HCT116 (cell line): ENCODE data around the gene GLP2R. TPM values are rescaled to one million over a fixed set of nuclear protein-coding genes. Genes with fewer than 3 reads are reported as not detected.

Experiments used
- ATAC-seq: fragments of 200-7000 bp; cut with Tn5 transposase; 2 replicates; pipeline ENCODE4 v1.9.1; 2020; ENCODE audit warnings: mild to moderate bottlenecking, moderate library complexity
- BruUV-seq: library from RNA; stranded (reverse); fragments of 400-500 nt; replicated peaks from 2 replicates; lab custom pipeline; 2021; lab: Mats Ljungman, UMichigan
- CTCF ChIA-PET: fragments of 300-600 bp; sonication (Branson Sonifier 250); formaldehyde crosslinking; loops from one replicate; lab custom pipeline; 2021; ENCODE audit warnings: antibody characterized with exemption; lab: Charles Lee
- POLR2A ChIA-PET: fragments of 300-600, 350-600 bp; sonication (Branson Sonifier 250); formaldehyde crosslinking; loops from one replicate; lab custom pipeline; 2021; ENCODE audit warnings: antibody characterized with exemption; lab: Charles Lee
- RAD21 ChIA-PET, 2 experiments: fragments of 300-600 bp; sonication (Branson Sonifier 250); formaldehyde crosslinking; loops; one replicate each; lab custom pipeline; 2023; ENCODE audit warnings: low total read pairs in 2 of 2; ENCODE audit not compliant: uncharacterized antibody in 2 of 2, unreplicated experiment in 2 of 2, low non-redundant PET in 1 of 2; lab: Charles Lee
- DNase-seq: peaks from one replicate; pipeline ENCODE4 v3.0.0-alpha.2; 2010; ENCODE audit warnings: low read depth, low spot score
- H2AFZ ChIP-seq: fragments of 200-600 bp; shearing (Covaris generic), sonication (generic); 2 replicates; pipeline ENCODE4 v1.6.1; 2017; ENCODE audit warnings: low read depth, mixed run types, mixed read lengths, antibody characterized with exemption, low read length; ENCODE audit not compliant: poor library complexity, severe bottlenecking
- H3K27ac ChIP-seq: 2 replicates; pipeline ENCODE4 v1.5.1; 2012; ENCODE audit warnings: low read depth, low read length
- H3K27me3 ChIP-seq: fragments of 200-600 bp; sonication (generic); 2 replicates; pipeline ENCODE4 v1.6.1; 2016; ENCODE audit warnings: mixed run types, low read length, mixed read lengths; ENCODE audit not compliant: insufficient read depth
- H3K36me3 ChIP-seq, 2 experiments: fragments of 200-500 bp in 1 of 2; fragments of 200-600 bp in 1 of 2; sonication (Bioruptor generic) in 1 of 2; sonication (generic) in 1 of 2; 2 replicates each; pipeline versions ENCODE4 v1.5.1 to v1.6.1; 2014 to 2016; ENCODE audit warnings: low read length in 2 of 2, inconsistent platforms in 1 of 2, mixed read lengths in 1 of 2, mixed run types in 1 of 2; ENCODE audit not compliant: insufficient read depth in 2 of 2, control insufficient read depth in 1 of 2
- H3K4me1 ChIP-seq, 2 experiments: fragments of 200-600 bp in 1 of 2; sonication (generic) in 1 of 2; 2 replicates each; pipeline versions ENCODE4 v1.5.1 to v1.6.1; 2012 to 2017; ENCODE audit warnings: low read length in 2 of 2, inconsistent platforms in 1 of 2, mild to moderate bottlenecking in 1 of 2, mixed read lengths in 1 of 2, mixed run types in 1 of 2, moderate library complexity in 1 of 2; ENCODE audit not compliant: insufficient read depth in 2 of 2, control insufficient read depth in 1 of 2
- H3K4me2 ChIP-seq: fragments of 200-600 bp; sonication (generic); 2 replicates; pipeline ENCODE4 v1.6.1; 2017; ENCODE audit warnings: mixed run types, low read length, mixed read lengths
- H3K4me3 ChIP-seq, 2 experiments: fragments of 200-600 bp in 1 of 2; sonication (generic) in 1 of 2; replicated peaks in 1 of 2; 2 replicates each; pipeline ENCODE4 v1.5.1; 2011 to 2016; ENCODE audit warnings: low read length in 2 of 2, control low read depth in 1 of 2, low read depth in 1 of 2, mild to moderate bottlenecking in 1 of 2, mixed read lengths in 1 of 2, mixed run types in 1 of 2
- H3K79me2 ChIP-seq: fragments of 200-600 bp; sonication (generic); 2 replicates; pipeline ENCODE4 v1.6.1; 2017; ENCODE audit warnings: mild to moderate bottlenecking, mixed run types, low read length, moderate library complexity, mixed read lengths; ENCODE audit not compliant: insufficient read depth
- H3K9ac ChIP-seq: fragments of 200-600 bp; sonication (generic); 2 replicates; pipeline ENCODE4 v1.6.1; 2016; ENCODE audit warnings: low read length, mixed read lengths
- H3K9me2 ChIP-seq: fragments of 200-600 bp; sonication (generic), shearing (Covaris generic); 2 replicates; pipeline ENCODE4 v1.6.1; 2017; ENCODE audit warnings: mixed run types, mild to moderate bottlenecking, moderate library complexity; ENCODE audit not compliant: insufficient read depth
- H3K9me3 ChIP-seq, 2 experiments: fragments of 200-500 bp in 1 of 2; fragments of 200-600 bp in 1 of 2; sonication (Bioruptor generic) in 1 of 2; sonication (generic) in 1 of 2; 2 replicates each; pipeline ENCODE4 v1.6.1; 2014 to 2017; ENCODE audit warnings: low read length in 2 of 2, mixed read lengths in 2 of 2, inconsistent platforms in 1 of 2, low read depth in 1 of 2, mild to moderate bottlenecking in 1 of 2, mixed run types in 1 of 2, moderate library complexity in 1 of 2; ENCODE audit not compliant: control insufficient read depth in 1 of 2, insufficient read depth in 1 of 2
- H4K20me1 ChIP-seq: fragments of 200-600 bp; sonication (generic), shearing (Covaris generic); 2 replicates; pipeline ENCODE4 v1.6.1; 2017; ENCODE audit warnings: mixed run types, mild to moderate bottlenecking, moderate library complexity; ENCODE audit not compliant: insufficient read depth
- ATF3 ChIP-seq: IDR thresholded peaks from 2 replicates; pipeline ENCODE4 v1.6.1; 2012
- CEBPB ChIP-seq: IDR thresholded peaks from 2 replicates; pipeline ENCODE4 v1.6.1; 2012; ENCODE audit warnings: low read depth
- EGR1 ChIP-seq: IDR thresholded peaks from 2 replicates; pipeline ENCODE4 v1.6.1; 2012; ENCODE audit warnings: low read depth
- ELF1 ChIP-seq: IDR thresholded peaks from 2 replicates; pipeline ENCODE4 v1.6.1; 2012; ENCODE audit warnings: low read depth, borderline replicate concordance
- EZH2 ChIP-seq: fragments of 200-600 bp; sonication (generic); IDR thresholded peaks from 2 replicates; pipeline ENCODE4 v1.6.1; 2017; ENCODE audit warnings: antibody characterized with exemption, mixed run types
- EZH2phosphoT487 ChIP-seq: fragments of 200-600 bp; IDR thresholded peaks from 2 replicates; pipeline ENCODE4 v1.6.1; 2018; ENCODE audit warnings: antibody characterized with exemption, borderline replicate concordance
- MAX ChIP-seq: IDR thresholded peaks from 2 replicates; pipeline ENCODE4 v1.6.1; 2012
- POLR2A ChIP-seq: IDR thresholded peaks from 2 replicates; pipeline ENCODE4 v1.7.0; 2011; ENCODE audit warnings: borderline replicate concordance; ENCODE audit not compliant: insufficient read depth, insufficient read length; ENCODE audit errors: extremely low read depth
- SIN3A ChIP-seq: IDR thresholded peaks from 2 replicates; pipeline ENCODE4 v1.6.1; 2012; ENCODE audit warnings: low read depth
- TCF7L2 ChIP-seq: IDR thresholded peaks from 2 replicates; pipeline ENCODE4 v1.7.0; 2011; ENCODE audit warnings: borderline replicate concordance, inconsistent platforms; ENCODE audit not compliant: insufficient read depth, insufficient read length; ENCODE audit errors: extremely low read depth
- YY1 ChIP-seq: IDR thresholded peaks from 2 replicates; pipeline ENCODE4 v1.6.1; 2011; ENCODE audit warnings: low read length, low read depth, moderate library complexity, mild to moderate bottlenecking; ENCODE audit not compliant: insufficient replicate concordance; ENCODE audit errors: extremely low read depth
- ZBTB33 ChIP-seq: IDR thresholded peaks from 2 replicates; pipeline ENCODE4 v1.6.1; 2011; ENCODE audit warnings: mild to moderate bottlenecking, low read length, moderate library complexity; ENCODE audit not compliant: insufficient replicate concordance; ENCODE audit errors: extremely low read depth
- ZNF274 ChIP-seq: fragments of 200-500 bp; sonication (Bioruptor generic); IDR thresholded peaks from 2 replicates; pipeline ENCODE4 v1.6.1; 2014; ENCODE audit warnings: mild to moderate bottlenecking, low read depth, low read length, inconsistent platforms
- intact Hi-C: fragments of 100-400 bp; cut with micrococcal nuclease; formaldehyde crosslinking; loops from 2 replicates; pipeline ENCODE4 v1.10.0; 2022
- total RNA-seq: library from RNA; stranded (reverse); gene quantifications from one replicate; pipeline ENCODE4 v1.2.1, GENCODE V29; 2021; ENCODE audit not compliant: unreplicated experiment

The GLP2R gene
- total RNA-seq, 1 experiment from 2014 or later, result not detected

- intact Hi-C loops, result no loop called here
- H3K9me3 ChIP-seq, result no peaks in the 10 kb centered on the region
- H2AFZ ChIP-seq, result no peak overlapping the region
- BruUV-seq, result no TSS peak
- no peaks in the 10 kb centered on the region for H3K36me3 ChIP-seq
- H3K4me1 ChIP-seq, result no peaks in the 10 kb centered on the region
- no peak overlapping the region for H3K4me2 ChIP-seq
- RAD21 ChIA-PET, result no interaction called here
- H3K9me2 ChIP-seq, result no peaks in the 10 kb centered on the region
- no peak for DNase-seq
- H3K79me2 ChIP-seq, result no peaks in the 10 kb centered on the region
- no peak overlapping the region for H3K9ac ChIP-seq
- no peak for TF ChIP-seq EGR1
- TF ChIP-seq, all 23 proteins: peak for 0
- ChIA-PET CTCF (no interaction called here), POLR2A (no interaction called here)
- no peaks in the 10 kb centered on the region for H3K27me3 ChIP-seq
- H3K4me3 ChIP-seq, result no peak overlapping the region
- ATAC-seq, result no peak
- no peaks in the 10 kb centered on the region for H4K20me1 ChIP-seq
- no peak overlapping the region for H3K27ac ChIP-seq
Measured at GRCh38 chr17:9911089-9911488, 85.4 kb downstream of the GLP2R start.

- ATAC-seq, result no peak
- no TSS peak for BruUV-seq
- no peak overlapping the region for H2AFZ ChIP-seq
- CTCF ChIA-PET, result interaction anchor here (1.7 kb wide), 1 partner anchor 12 kb away, joined by 4 read pairs; no protein-coding TSS in a partner anchor
- no peaks in the 10 kb centered on the region for H3K27me3 ChIP-seq
- POLR2A ChIA-PET, result no interaction called here
- H3K79me2 ChIP-seq, result no peaks in the 10 kb centered on the region
- H3K4me1 ChIP-seq, result no peaks in the 10 kb centered on the region
- H4K20me1 ChIP-seq, result no peaks in the 10 kb centered on the region
- H3K27ac ChIP-seq, result no peak overlapping the region
- no peak overlapping the region for H3K4me3 ChIP-seq
- DNase-seq, result no peak
- RAD21 ChIA-PET, result no interaction called here
- no peaks in the 10 kb centered on the region for H3K9me2 ChIP-seq
- intact Hi-C loops, result no loop called here
- H3K4me2 ChIP-seq, result no peak overlapping the region
- H3K36me3 ChIP-seq, result no peaks in the 10 kb centered on the region
- H3K9ac ChIP-seq, result no peak overlapping the region
- H3K9me3 ChIP-seq, result no peaks in the 10 kb centered on the region
- TF ChIP-seq ZNF274, result no peak
- TF ChIP-seq ZBTB33, result no peak
- TF ChIP-seq MAX, result no peak
- TF ChIP-seq TCF7L2, result no peak
- TF ChIP-seq EZH2phosphoT487, result no peak
- TF ChIP-seq YY1, result no peak
- TF ChIP-seq ELF1, result no peak
- TF ChIP-seq CEBPB, result no peak
- TF ChIP-seq EZH2, result no peak
- no peak for TF ChIP-seq SIN3A
- TF ChIP-seq ATF3, result no peak
- no peak for TF ChIP-seq EGR1
- TF ChIP-seq POLR2A, result no peak
Measured at GRCh38 chr17:9912121-9913099, 86.7 kb downstream of the GLP2R start.
